G401 (cell line): ENCODE measurements around the gene ORM1. TPM values are rescaled to one million over a fixed set of nuclear protein-coding genes. Genes with fewer than 3 reads are reported as not detected.
"Not testable (repeated sequence)": the region's sequence is repeated elsewhere in the genome, so short reads cannot be mapped to it uniquely, and the experiment has no call there.

Experiments
- DNase-seq: peaks from one replicate; pipeline ENCODE4 v3.0.0-alpha.2; 2015; ENCODE audit warnings: low spot score
- in situ Hi-C: cut with HindIII; loops from 2 replicates; pipeline ENCODE4 v1.10.0; 2016; ENCODE audit warnings: low sequenced_read_pairs, mixed read lengths
- total RNA-seq: library from RNA; depleted of rRNA; stranded (reverse); fragments of >200 nt; shearing (Covaris generic); gene quantifications from 2 replicates; pipeline ENCODE4 v1.2.3, GENCODE V29; 2014

The ORM1 gene
- total RNA-seq, 1 experiment from 2014 or later: not detected

DNA sequence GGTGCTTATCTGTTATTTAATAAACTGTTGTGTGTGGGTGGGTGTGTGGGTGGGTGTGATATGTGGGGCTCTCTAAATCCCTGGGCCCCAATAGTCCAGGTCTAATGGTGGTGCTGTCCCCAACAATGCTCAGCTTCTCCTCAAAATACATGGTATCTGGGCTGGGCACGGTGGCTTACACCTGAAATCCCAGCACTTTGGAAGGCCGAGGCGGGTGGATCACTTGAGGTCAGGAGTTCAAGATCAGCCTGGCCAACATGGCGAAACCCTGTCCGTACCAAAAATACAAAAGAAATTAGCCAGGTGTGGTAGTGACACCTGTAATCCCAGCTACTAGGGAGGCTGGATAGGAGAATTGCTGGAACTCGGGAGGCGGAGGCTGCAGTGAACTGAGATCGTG lies 4.5 kb upstream of the ORM1 start:
- in situ Hi-C loops: no loop called here
- no peak for DNase-seq

DNA sequence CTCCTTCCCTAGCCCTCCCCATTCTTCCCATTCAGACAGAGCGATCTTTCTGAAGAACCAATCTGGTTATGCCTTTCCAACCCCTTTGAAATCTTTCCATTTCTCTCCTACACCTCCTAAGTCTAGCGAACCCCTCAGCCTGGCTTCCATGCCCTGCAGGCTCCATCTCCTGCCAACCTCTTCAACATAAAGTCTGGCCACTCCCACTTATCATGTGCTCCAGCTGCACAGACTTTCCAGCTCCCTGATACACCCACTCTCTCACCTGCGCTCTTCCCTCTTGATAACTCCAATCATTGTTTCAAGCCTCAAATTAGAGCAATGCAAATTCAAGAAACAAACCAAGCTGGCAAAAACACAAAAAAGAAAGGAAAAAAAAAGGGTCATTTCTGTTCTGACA lies 3.8 kb upstream of the ORM1 start:
- in situ Hi-C loops: no loop called here
- DNase-seq: no peak

DNA sequence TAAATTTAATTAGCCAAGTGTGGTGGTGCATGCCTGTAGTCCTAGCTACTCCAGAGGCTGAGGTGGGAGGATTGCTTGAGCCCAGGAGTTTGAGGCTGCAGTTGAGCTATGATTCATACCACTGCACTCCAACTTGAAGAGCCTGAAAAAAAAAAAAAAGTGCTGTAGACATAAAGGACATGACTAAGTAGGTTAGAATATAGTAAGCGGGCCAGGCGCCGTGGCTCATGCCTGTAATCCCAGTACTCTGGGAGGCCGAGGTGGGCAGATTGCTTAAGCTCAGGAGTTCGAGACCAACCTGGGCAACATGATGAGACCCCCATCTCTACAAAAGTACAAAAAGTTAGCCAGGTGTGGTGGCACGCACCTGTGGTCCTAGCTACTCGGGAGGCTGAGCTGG lies 2.2 kb upstream of the ORM1 start:
- in situ Hi-C loops, DNase-seq: not testable (repeated sequence)

DNA sequence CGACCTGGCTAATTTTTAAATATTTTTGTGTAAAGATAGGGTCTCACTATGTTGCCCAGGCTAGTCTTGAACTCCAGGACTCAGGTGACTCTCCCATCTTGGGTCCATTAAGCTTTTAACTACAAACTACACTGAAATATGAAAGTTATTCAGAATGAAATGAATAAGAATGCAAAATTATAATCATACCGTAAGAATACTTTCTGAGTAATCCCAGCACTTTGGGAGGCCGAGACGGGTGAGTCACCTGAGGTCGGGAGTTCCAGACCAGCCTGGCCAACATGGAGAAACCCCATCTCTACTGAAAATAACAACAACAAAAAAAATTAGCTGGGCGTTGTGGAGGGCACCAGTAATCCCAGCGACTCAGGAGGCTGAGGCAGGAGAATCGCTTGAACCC lies 1.1 kb upstream of the ORM1 start:
- in situ Hi-C loops: no loop called here
- no peak for DNase-seq

DNA sequence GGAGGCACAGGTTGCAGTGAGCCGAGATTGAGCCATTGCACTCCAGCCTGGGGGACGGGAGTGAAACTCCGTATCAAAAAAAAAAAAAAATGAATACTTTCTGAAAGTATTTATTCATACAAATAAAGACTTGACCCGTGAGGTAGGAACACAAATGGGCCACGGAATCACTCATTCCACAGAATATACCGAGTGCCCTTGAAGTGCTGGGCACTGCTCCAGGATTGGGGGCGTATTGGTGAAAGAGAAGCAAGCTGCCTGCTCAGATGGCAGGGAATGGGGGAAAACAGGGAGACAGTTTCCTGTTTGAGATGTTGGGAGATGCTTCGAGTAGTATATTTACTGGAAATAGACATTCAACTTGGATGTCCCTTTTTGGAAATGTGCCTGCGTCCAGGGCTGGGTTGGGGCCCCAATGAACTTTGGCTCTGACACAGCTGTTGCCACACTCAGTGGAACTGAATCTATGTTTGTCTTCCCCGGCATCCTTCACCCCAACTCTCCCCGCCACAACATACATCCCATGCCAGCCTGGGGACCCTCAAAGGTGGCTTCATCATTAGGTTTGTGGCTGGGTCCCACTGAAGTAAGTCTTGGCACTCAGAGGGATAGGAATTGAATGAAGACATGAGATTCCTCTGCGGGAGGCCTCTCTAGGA lies 609 bp upstream of the ORM1 start:
- in situ Hi-C loops: not testable (repeated sequence)

DNA sequence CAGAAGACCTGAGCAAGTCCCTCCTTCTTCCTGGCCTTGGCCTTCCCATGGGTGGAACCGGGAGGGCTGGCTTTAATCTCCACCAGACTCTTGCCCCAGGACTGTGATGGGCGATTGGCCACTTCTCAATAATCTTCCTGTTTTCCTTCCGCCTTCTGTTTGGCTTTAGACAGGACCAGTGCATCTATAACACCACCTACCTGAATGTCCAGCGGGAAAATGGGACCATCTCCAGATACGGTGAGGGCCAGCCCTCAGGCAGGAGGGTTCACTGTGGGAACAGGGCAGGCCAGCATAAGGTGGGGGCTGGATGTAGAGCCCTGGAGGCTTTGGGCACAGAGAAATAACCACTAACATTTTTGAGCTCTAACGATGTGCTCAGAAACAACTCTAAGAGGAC lies 951 bp downstream of the ORM1 start:
- in situ Hi-C loops, DNase-seq: not testable (repeated sequence)

More for the DNA sequence above, 609 bp upstream of the ORM1 start:
- not testable (repeated sequence) for DNase-seq

DNA sequence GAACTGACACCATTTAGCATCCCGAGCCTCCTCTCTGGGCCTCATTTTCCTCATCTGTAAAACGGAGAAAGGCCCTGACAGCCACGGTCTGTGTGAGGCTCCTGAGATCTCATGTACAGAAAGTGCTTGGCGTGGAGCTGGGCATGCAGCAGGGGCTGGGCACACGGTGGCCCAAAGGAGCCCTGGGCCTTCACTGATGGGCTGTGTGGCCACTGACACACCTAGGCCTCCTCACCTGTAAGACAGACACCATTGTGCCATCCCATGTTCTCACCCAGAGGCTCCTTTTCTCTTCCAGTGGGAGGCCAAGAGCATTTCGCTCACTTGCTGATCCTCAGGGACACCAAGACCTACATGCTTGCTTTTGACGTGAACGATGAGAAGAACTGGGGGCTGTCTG lies 1.6 kb downstream of the ORM1 start:
- DNase-seq: no peak
- in situ Hi-C loops: no loop called here

DNA sequence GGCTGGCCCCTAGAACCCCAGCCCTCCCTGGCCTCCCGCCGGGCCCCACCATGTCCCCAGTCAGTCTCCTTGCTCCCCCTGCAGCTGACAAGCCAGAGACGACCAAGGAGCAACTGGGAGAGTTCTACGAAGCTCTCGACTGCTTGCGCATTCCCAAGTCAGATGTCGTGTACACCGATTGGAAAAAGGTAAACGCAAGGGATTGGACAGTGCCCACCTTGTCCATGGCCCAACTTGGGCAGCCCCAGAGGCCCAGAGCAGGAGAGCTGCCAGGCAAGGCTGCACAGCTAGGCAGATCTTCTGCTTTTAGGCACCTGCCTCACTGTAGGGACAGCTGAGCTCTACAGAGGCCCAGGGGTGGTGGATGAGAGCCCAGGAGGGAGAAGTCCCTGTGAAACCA lies 2.1 kb downstream of the ORM1 start:
- DNase-seq, in situ Hi-C loops: not testable (repeated sequence)

DNA sequence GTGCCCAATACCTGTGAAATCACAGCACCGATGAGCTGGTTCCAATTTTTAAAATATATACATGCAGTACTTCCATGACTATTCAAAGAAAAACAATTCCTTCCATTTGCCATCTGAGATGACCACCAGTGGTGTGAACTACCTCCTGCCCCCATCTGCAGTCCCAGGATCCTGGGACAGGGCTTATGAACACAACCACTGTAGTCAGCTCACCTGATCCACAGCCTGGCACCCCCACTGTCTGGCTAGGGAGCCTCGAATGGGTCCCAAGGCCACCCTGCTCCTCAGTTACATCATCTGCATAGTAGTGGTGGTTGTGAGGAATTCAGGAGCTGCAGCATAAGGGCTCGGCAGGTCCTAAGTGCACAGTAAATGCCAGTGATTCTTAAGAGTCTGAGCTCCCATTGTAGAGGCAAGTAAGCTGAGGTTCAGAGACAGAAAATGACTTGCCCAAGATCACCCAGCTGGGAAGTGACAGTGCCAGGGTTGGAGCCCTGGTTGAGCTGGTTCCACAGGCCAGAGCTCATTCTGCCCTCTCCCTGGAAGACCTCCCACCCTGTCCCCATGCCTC lies 2.9 kb downstream of the ORM1 start:
- DNase-seq, in situ Hi-C loops: not testable (repeated sequence)

DNA sequence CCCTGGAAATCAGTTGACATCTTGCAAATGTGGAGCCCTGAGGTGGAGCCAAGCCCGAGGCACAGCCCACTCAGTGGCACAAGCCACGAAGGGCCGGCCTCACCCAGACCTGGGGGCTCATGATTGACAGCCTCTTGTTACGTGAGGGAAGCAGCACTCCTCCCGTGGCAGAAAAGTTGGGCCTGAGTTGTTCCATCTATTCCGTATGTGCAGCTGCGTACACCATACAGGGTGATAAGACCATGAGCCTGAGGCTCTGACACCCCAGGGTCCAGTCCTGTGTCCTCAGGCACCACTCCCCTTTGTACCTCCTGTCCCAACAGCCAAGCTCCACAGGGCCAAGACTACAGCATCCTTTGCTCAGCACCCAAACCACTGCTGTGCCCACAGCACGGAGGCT lies 4.9 kb downstream of the ORM1 start:
- no peak for DNase-seq
- in situ Hi-C loops: no loop called here

DNA sequence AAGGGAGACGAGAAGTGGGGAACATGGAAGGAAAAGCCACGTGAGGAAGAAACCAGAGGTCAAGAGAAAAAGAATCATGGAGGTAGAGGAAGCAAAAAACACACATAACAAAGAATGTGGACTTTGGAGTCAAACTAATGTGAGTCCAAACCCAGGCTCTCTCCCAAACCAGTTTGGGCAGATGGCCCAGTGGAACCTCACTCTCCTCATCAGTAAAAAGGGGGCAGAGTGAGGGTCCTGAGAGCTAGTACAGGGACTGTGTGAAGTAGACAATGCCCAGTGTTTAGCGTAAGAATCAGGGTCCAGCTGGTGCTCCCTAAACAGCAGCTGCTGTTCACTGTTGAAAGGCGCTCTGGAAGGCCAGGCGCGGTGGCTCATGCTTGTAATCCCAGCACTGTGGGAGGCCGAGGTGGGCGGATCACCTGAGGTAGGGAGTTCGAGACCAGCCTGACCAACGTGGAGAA lies 5.5 kb downstream of the ORM1 start:
- DNase-seq, in situ Hi-C loops: not testable (repeated sequence)

DNA sequence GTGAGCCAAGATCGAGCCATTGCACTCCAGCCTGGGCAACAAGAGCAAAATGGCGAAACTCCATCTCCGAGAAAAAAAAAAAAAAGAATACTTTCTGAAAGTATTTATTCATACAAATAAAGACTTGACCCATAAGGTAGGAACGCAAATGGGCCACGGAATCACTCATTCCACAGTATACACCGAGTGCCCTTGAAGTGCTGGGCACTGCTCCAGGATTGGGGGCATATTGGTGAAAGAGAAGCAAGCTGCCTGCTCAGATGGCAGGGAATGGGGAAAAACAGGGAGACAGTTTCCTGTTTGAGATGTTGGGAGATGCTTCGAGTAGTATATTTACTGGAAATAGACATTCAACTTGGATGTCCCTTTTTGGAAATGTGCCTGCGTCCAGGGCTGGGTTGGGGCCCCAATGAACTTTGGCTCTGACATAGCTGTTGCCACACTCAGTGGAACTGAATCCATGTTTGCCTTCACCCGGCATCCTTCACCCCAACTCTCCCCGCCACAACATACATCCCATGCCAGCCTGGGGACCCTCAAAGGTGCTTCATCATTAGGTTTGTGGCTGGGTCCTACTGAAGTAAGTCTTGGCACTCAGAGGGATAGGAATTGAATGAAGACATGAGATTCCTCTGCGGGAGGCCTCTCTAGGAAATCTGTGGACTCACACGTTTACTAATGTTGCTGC lies 6.2 kb downstream of the ORM1 start:
- in situ Hi-C loops, DNase-seq: not testable (repeated sequence)

DNA sequence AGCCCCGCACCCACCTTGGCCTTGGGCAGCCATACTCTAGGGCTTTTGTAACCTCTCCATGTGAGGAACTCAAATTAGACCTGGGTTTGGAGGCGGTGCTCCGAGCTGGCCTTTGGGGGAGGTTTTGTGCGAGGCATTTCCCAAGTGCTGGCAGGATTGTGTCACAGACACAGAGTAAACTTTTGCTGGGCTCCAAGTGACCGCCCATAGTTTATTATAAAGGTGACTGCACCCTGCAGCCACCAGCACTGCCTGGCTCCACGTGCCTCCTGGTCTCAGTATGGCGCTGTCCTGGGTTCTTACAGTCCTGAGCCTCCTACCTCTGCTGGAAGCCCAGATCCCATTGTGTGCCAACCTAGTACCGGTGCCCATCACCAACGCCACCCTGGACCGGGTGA lies 6.7 kb downstream of the ORM1 start, which contains the start of gene ORM2:
ORM2 (plus strand) TSS at position 245 of the 398 bp plus-strand sequence; CDS start at position 281, 36 bp downstream.
- DNase-seq, in situ Hi-C loops: not testable (repeated sequence)

DNA sequence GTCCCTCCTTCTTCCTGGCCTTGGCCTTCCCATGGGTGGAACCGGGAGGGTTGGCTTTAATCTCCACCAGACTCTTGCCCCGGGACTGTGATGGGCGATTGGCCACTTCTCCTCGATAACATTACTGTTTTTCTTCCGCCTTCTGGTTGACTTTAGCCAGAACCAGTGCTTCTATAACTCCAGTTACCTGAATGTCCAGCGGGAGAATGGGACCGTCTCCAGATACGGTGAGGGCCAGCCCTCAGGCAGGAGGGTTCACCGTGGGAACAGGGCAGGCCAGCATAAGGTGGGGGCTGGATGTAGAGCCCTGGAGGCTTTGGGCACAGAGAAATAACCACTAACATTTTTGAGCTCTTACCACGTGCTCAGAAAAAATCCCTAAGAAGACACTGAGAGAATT lies 7.7 kb downstream of the ORM1 start:
- in situ Hi-C loops: no loop called here
- no peak for DNase-seq

DNA sequence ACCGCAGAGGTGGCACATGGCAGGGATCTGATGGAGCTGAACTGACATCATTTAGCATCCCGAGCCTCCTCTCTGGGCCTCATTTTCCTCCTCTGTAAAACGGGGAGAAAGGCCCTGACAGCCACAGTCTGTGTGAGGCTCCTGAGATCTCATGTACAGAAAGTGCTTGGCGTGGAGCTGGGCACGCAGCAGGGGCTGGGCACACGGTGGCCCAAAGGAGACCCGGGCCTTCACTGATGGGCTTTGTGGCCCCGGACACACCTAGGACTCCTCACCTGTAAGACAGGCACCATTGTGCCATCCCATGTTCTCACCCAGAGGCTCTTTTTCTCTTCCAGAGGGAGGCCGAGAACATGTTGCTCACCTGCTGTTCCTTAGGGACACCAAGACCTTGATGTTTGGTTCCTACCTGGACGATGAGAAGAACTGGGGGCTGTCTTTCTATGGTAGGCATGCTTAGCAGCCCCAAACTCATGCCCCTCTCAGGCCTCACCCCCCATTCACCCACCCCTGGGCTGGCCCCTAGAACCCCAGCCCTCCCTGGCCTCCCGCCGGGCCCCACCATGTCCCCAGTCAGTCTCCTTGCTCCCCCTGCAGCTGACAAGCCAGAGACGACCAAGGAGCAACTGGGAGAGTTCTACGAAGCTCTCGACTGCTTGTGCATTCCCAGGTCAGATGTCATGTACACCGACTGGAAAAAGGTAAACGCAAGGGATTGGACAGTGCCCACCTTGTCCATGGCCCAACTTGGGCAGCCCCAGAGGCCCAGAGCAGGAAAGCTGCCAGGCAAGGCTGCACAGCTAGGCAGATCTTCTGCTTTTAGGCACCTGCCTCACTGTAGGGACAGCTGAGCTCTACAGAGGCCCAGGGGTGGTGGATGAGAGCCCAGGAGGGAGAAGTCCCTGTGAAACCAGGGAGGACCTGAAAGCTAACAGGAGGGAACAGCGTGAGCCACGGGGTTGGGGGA lies 8.6 kb downstream of the ORM1 start:
- DNase-seq, in situ Hi-C loops: not testable (repeated sequence)

DNA sequence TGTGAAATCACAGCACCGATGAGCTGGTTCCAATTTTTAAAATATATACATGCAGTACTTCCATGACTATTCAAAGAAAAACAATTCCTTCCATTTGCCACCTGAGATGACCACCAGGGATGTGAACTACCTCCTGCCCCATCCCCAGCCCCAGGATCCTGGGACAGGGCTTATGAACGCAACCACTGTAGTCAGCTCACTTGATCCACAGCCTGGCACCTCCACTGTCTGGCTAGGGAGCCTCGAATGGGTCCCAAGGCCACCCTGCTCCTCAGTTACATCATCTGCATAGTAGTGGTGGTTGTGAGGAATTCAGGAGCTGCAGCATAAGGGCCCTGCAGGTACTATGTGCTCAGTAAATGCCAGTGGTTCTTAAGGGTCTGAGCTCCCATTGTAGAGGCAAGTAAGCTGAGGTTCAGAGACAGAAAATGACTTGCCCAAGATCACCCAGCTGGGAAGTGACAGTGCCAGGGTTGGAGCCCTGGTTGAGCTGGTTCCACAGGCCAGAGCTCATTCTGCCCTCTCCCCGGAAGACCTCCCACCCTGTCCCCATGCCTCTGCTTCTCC lies 9.7 kb downstream of the ORM1 start:
- DNase-seq, in situ Hi-C loops: not testable (repeated sequence)

DNA sequence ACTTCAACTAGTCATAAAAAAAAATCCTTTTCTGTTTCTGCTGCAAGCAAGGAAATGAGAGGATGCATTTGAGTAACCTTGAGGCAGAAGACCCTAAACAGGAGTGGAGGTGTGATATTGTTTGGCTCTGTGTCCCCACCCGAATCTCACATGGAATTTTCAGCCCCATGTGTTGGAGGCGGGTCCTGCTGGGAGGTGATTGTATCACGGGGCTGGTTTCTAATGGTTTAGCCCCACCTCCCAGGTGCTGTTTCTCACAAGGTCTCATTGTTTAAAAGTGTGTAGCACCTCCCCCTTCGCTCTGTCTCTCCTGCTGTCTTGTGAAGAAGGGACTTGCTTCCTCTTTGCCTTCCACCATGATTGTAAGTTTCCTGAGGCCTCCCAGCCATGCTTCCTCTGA lies 10.8 kb downstream of the ORM1 start:
- in situ Hi-C loops, DNase-seq: not testable (repeated sequence)

DNA sequence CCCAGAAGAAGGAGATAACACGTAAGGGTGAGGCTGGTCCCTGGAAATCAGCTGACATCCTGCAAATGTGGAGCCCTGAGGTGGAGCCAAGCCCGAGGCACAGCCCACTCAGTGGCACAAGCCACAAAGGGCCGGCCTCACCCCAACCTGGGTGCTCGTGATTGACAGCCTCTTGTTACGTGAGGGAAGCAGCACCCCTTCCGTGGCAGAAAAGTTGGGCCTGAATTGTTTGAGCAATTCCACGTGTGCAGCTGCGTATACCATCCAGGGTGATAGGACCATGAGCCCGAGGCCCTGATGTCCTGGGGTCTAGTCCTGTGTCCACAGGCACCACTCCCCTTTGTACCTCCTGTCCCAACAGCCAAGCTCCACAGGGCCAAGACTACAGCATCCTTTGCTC lies 11.6 kb downstream of the ORM1 start:
- in situ Hi-C loops: no loop called here
- DNase-seq: no peak

DNA sequence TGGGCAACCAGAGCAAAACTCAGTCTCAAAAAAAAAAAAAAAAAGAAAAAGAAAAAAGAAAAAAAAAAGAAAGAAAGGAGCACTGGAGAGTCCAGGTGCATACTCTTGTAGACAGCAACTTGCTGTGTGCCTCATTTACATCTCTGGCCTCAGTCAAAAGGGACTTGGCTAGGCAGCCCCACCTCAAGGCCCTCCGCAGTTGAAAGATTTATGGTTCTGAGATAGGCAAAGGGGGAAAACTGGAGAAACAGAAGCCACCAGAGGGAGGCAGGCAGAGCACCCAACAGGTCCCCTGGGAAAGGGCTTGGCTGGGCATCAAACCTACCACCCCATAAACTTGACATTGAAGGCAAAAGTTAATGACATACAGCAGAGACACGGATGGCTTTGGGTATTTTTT lies 12.8 kb downstream of the ORM1 start:
- in situ Hi-C loops: no loop called here

More for the DNA sequence above, 12.8 kb downstream of the ORM1 start:
- no peak for DNase-seq
